Activated CD8-positive, alpha-beta T cell treated with anti-CD3 and anti-CD28 coated beads for 36 hours (primary cell): ENCODE data around the gene AKAP11. TPM values are rescaled to one million over a fixed set of nuclear protein-coding genes. Genes with fewer than 3 reads are reported as not detected.
A peak's percentile ranks its signal among the peaks of the same experiment; 100 is the strongest.

Source experiments
- ATAC-seq: fragments of 200-7000 bp; cut with Tn5 transposase; one replicate; pipeline ENCODE4 v1.10.0; 2021; ENCODE audit warnings: mild to moderate bottlenecking, moderate library complexity
- CTCF ChIA-PET: fragments of 350-600 bp; sonication (Branson Sonifier 250); formaldehyde crosslinking; loops from one replicate; lab custom pipeline; 2021; ENCODE audit warnings: antibody characterized with exemption; lab: Charles Lee
- POLR2A ChIA-PET: fragments of 350-600 bp; sonication (Branson Sonifier 250); formaldehyde crosslinking; loops from one replicate; lab custom pipeline; 2021; ENCODE audit warnings: antibody characterized with exemption; lab: Charles Lee
- DNase-seq: peaks from one replicate; pipeline ENCODE4 v3.0.0-alpha.2; 2020
- H3K27ac Mint-ChIP-seq: one replicate; pipeline ENCODE4 v1.8.0; 2021; ENCODE audit warnings: mild to moderate bottlenecking, mixed read lengths
- H3K27me3 Mint-ChIP-seq: one replicate; pipeline ENCODE4 v1.8.0; 2021; ENCODE audit warnings: mixed read lengths
- H3K36me3 Mint-ChIP-seq: one replicate; pipeline ENCODE4 v1.8.0; 2021; ENCODE audit warnings: low read depth, mixed read lengths
- H3K4me1 Mint-ChIP-seq: one replicate; pipeline ENCODE4 v1.8.0; 2021; ENCODE audit warnings: low read depth, mixed read lengths
- H3K4me3 Mint-ChIP-seq: one replicate; pipeline ENCODE4 v1.8.0; 2021; ENCODE audit warnings: mild to moderate bottlenecking, moderate library complexity, mixed read lengths
- H3K9me3 Mint-ChIP-seq: one replicate; pipeline ENCODE4 v1.8.0; 2021; ENCODE audit warnings: mixed read lengths
- intact Hi-C: fragments of 100-400 bp; cut with micrococcal nuclease; formaldehyde crosslinking; loops from one replicate; pipeline ENCODE4 v1.10.0; 2022
- total RNA-seq, 2 experiments: library from RNA; stranded (reverse); gene quantifications; one replicate each; pipeline ENCODE4 v1.2.3, GENCODE V29; 2021
- TF ChIP-seq, protein P1 (sequence below): fragments of 200-600 bp; IDR thresholded peaks from one replicate; pipeline ENCODE4 v1.8.0; 2022; ENCODE audit warnings: antibody characterized with exemption, mild to moderate bottlenecking

AKAP11 gene
- total RNA-seq, 2 experiments from 2014 or later, result 37.0 to 37.5 TPM

DNA sequence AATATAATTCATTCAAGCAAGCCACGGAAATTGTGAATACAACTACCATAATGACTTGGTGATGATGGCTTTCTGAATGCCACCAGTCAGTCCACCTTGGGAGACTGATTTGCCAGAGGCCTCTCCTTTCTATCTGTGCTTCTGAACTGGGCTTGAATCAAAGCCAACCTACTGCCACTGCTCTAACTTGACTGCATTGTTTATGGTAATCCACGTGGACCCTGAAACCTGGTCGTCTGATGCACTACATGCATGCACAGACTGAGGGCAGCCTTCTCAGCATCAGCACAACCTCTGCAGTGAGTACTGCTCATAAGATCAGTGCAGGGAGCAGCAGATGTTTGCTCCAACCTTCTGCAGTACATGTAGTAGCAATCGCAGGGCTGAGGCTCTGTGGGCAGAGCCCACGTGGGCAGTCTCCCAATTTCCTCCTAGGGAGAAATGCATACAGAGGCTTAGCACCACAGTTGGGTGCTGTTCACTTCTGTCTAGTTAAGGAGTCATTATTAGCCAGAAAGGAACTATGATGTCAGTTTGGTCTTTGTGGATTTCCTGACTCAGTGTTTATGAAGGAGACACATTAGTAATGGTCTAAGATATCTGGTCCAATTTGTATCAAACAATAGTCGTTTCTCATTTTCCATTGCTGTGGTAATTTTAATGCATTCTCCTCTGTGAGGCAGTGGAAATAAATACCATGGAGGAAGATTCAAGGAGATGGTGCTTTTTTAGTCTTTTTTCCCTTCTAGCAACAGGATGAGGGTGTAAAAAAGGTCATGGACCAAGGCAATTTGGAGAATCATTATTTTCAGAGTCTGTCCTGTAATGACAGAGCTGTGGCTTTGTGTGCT is 82.5 kb downstream of the AKAP11 start:
- Mint-ChIP-seq H3K36me3 (peaks cover 16% of the 10 kb centered on the region), H3K27me3 (no peaks in the 10 kb centered on the region), H3K4me1 (peaks cover 69% of the 10 kb centered on the region), H3K4me3 (peak overlapping the region; percentile 70), H3K9me3 (peaks cover 13% of the 10 kb centered on the region), H3K27ac (peak overlapping the region; percentile 97)
- CTCF ChIA-PET, result interaction anchor here (0.7 to 1.8 kb wide), 8 partner anchors 20 to 868 kb away, joined by 3 to 7 read pairs (median 4); no protein-coding TSS in a partner anchor
- intact Hi-C loops, result loop anchor here (1.0 to 2.0 kb wide), 4 partner anchors 23 to 142 kb away; no protein-coding TSS in a partner anchor
- TF ChIP-seq, protein P1, sequence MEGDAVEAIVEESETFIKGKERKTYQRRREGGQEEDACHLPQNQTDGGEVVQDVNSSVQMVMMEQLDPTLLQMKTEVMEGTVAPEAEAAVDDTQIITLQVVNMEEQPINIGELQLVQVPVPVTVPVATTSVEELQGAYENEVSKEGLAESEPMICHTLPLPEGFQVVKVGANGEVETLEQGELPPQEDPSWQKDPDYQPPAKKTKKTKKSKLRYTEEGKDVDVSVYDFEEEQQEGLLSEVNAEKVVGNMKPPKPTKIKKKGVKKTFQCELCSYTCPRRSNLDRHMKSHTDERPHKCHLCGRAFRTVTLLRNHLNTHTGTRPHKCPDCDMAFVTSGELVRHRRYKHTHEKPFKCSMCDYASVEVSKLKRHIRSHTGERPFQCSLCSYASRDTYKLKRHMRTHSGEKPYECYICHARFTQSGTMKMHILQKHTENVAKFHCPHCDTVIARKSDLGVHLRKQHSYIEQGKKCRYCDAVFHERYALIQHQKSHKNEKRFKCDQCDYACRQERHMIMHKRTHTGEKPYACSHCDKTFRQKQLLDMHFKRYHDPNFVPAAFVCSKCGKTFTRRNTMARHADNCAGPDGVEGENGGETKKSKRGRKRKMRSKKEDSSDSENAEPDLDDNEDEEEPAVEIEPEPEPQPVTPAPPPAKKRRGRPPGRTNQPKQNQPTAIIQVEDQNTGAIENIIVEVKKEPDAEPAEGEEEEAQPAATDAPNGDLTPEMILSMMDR, result peak; percentile 35
- ATAC-seq (peak; percentile 65), DNase-seq (peak; percentile 68)
- POLR2A ChIA-PET, result interaction anchor here (1.0 to 2.5 kb wide), 13 partner anchors 16 to 779 kb away, joined by 3 to 19 read pairs (median 8); partner anchors contain the start of gene AKAP11

DNA sequence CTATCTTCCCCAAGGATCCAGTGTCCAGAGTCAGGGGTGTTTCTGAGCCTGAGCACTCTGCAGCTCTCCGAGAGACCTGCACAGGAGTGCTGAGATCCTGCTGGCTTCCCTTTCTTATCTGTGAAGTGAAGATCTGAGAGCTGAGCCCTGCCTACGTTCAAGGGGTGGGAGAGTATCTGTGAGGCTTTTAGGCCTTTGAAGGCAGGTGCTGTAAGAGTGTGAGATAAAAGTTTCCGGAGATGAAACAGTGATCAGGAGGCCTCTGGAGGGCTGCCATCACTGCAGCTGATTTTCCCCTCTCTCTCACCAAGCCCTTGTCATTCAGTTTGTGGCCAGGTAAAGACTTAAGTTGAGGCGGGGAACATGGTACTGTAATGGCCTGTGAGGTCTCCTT is 83.1 kb downstream of the AKAP11 start:
- H3K36me3 Mint-ChIP-seq, result peaks cover 16% of the 10 kb centered on the region
- DNase-seq (peak; percentile 85), ATAC-seq (peak; percentile 70)
- H3K27ac Mint-ChIP-seq, result peak overlapping the region; percentile 97
- TF ChIP-seq, protein P1, result no peak
- ChIA-PET CTCF (interaction anchor here (0.7 to 1.8 kb wide), 6 partner anchors 21 to 869 kb away, joined by 3 to 6 read pairs (median 4); no protein-coding TSS in a partner anchor), POLR2A (interaction anchor here (0.7 to 2.5 kb wide), 16 partner anchors 15 to 779 kb away, joined by 3 to 19 read pairs (median 7); partner anchors contain the start of gene AKAP11)
- peaks cover 13% of the 10 kb centered on the region for H3K9me3 Mint-ChIP-seq
- no peaks in the 10 kb centered on the region for H3K27me3 Mint-ChIP-seq
- H3K4me1 Mint-ChIP-seq, result peaks cover 66% of the 10 kb centered on the region
- H3K4me3 Mint-ChIP-seq, result peak overlapping the region; percentile 70
- intact Hi-C loops, result loop anchor here (2.0 kb wide), 3 partner anchors 38 to 142 kb away; no protein-coding TSS in a partner anchor

DNA sequence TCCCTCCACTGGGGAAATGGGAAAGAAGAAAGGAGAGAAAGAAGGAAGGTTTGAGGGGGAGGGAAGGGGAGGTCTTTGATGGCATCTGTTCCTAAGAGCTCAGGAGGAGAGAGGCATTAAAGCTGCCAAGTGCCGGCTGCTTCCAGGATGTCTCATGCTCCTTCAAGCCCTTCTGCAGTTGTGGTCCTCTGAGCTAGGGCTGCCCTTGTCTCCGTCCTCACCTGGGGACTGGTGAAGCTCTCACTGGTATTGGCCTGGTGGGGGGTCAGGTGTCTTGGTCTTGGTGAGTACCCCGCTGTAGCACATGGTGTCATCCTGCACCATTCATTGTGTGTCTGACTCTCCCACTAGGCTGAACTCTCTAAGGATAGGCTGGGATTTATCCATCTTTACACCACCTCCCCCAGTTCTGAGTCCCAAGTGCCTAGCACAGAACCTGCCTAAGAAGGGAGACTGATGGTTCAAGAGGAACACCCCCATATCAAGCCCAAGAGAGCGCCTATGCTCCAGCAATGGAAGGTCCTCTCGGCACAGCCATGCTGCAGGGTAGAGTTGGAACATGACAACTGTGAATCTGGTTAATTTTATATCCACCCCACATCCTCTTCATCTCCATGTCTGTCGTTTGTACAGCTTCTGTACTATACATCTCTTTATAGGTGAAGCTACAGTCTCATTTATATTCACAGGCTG is 83.7 kb downstream of the AKAP11 start:
- H3K4me1 Mint-ChIP-seq, result peaks cover 61% of the 10 kb centered on the region
- TF ChIP-seq, protein P1, result no peak
- ChIA-PET POLR2A (interaction anchor here (0.7 to 2.5 kb wide), 16 partner anchors 15 to 780 kb away, joined by 3 to 19 read pairs (median 7); partner anchors contain the start of gene AKAP11), CTCF (interaction anchor here (1.0 to 1.8 kb wide), 5 partner anchors 21 to 240 kb away, joined by 3 to 6 read pairs (median 5); no protein-coding TSS in a partner anchor)
- DNase-seq (peak; percentile 43), ATAC-seq (peak; percentile 6)
- intact Hi-C loops, result loop anchor here (2.0 kb wide), 3 partner anchors 37 to 141 kb away; no protein-coding TSS in a partner anchor
- no peaks in the 10 kb centered on the region for H3K27me3 Mint-ChIP-seq
- H3K27ac Mint-ChIP-seq, result peak overlapping the region; percentile 97
- H3K9me3 Mint-ChIP-seq, result peaks cover 13% of the 10 kb centered on the region
- peaks cover 16% of the 10 kb centered on the region for H3K36me3 Mint-ChIP-seq
- H3K4me3 Mint-ChIP-seq, result peak overlapping the region; percentile 70

DNA sequence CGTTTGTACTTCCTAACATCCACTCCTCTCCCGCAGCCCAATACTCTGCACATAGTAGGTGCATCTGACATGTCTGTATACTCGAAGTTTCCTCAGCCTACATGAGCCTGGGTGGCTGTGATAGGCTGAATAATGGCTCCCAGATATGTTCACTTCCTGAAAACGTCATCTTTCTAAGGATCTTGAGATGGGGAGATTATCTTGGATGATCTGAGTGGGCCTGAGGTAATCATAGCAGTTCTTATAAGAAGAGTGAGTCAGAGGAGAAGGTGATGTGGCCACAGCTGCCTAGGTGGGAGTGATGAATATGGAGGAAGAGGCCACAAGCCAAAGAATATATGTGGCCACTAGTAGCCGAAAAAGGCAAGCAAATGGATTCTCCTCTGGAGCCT is 84.2 kb downstream of the AKAP11 start:
- Mint-ChIP-seq H3K4me3 (peak overlapping the region; percentile 70), H3K27ac (peak overlapping the region; percentile 97), H3K36me3 (peaks cover 16% of the 10 kb centered on the region), H3K4me1 (peaks cover 61% of the 10 kb centered on the region), H3K27me3 (no peaks in the 10 kb centered on the region), H3K9me3 (peaks cover 13% of the 10 kb centered on the region)
- ATAC-seq (peak; percentile 9), DNase-seq (peak; percentile 59)
- intact Hi-C loops, result no loop called here
- TF ChIP-seq, protein P1, result no peak
- ChIA-PET CTCF (interaction anchor here (1.0 to 1.8 kb wide), 6 partner anchors 22 to 36 kb away, joined by 3 to 6 read pairs (median 5); no protein-coding TSS in a partner anchor), POLR2A (interaction anchor here (0.8 to 2.3 kb wide), 12 partner anchors 14 to 84 kb away, joined by 3 to 19 read pairs (median 7); partner anchors contain the start of gene AKAP11)
